ENCODE data around the gene COA7. TPM values are rescaled to one million over a fixed set of nuclear protein-coding genes. Genes with fewer than 3 reads are reported as not detected.

The COA7 gene
- total RNA-seq, 1 donor from 2014 or later: 13.0 TPM

DNA sequence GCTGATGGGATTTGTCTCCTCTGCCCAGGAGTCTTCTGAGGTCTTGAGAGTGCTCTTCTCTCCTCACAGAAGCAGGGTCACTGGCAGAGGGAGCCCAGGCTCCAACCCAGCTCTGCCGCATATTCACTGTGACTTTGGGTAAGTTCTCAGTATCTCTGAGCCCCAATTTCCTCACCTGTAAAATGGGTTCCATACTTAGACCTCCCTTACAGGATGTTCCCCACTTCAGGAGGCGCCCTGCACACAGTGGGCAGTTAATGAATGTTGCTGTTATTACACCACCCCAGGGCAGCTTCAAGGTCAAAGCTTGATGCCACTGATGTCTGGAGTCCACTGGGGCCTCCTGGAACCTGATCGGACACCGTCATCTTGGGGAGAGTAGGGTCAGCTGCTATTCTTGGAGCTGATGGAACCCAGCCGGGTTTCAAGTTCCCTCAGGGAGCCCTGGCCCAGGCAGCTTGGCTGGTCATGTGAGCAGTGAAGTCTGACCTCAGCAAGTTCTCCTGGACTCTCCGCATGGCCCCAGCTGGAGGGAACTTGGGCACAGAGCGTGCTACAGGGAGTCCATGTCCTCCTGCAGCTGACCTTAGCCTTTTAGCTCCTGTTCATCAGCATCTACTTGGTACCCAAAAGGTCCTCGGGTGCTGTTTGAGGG is 21.8 kb downstream of the COA7 start:
- Histone ChIP-seq H3K4me2 (no peak overlapping the region), H3K79me2 (ENCODE audit: low read depth) (no peaks in the 10 kb centered on the region), H3F3A (ENCODE audit: low read depth) (peaks cover 40% of the 10 kb centered on the region), H4K20me1 (ENCODE audit: low read depth) (no peaks in the 10 kb centered on the region), H3K36me3 (no peaks in the 10 kb centered on the region), H3K4me3 (no peak overlapping the region), H3K4me1 (peaks cover 15% of the 10 kb centered on the region), H3K27me3 (no peaks in the 10 kb centered on the region), H3K9me3 (ENCODE audit: low read depth) (no peaks in the 10 kb centered on the region), H3K27ac (no peak overlapping the region), H3K9ac (no peak overlapping the region), H2AFZ (replicated peaks) (no peak overlapping the region)
- peaks cover 6% of the 10 kb centered on the region for H3K27me3 Mint-ChIP-seq (ENCODE audit: insufficient read depth, low read depth)
- TF ChIP-seq, protein P1, sequence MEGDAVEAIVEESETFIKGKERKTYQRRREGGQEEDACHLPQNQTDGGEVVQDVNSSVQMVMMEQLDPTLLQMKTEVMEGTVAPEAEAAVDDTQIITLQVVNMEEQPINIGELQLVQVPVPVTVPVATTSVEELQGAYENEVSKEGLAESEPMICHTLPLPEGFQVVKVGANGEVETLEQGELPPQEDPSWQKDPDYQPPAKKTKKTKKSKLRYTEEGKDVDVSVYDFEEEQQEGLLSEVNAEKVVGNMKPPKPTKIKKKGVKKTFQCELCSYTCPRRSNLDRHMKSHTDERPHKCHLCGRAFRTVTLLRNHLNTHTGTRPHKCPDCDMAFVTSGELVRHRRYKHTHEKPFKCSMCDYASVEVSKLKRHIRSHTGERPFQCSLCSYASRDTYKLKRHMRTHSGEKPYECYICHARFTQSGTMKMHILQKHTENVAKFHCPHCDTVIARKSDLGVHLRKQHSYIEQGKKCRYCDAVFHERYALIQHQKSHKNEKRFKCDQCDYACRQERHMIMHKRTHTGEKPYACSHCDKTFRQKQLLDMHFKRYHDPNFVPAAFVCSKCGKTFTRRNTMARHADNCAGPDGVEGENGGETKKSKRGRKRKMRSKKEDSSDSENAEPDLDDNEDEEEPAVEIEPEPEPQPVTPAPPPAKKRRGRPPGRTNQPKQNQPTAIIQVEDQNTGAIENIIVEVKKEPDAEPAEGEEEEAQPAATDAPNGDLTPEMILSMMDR (IDR thresholded peaks at IDR 0.05): no peak
- no peak for TF ChIP-seq EZH2phosphoT487 (IDR thresholded peaks at IDR 0.05)
- no peak for TF ChIP-seq EZH2 (IDR thresholded peaks at IDR 0.05)
- H3K27ac Mint-ChIP-seq: no peak overlapping the region
- no peaks in the 10 kb centered on the region for H3K9me3 Mint-ChIP-seq
- H3K4me3 Mint-ChIP-seq: no peak overlapping the region
- H3K36me3 Mint-ChIP-seq: no peaks in the 10 kb centered on the region
- H3K4me1 Mint-ChIP-seq: peaks cover 28% of the 10 kb centered on the region
- DNase-seq (ENCODE audit: low spot score): no peak

DNA sequence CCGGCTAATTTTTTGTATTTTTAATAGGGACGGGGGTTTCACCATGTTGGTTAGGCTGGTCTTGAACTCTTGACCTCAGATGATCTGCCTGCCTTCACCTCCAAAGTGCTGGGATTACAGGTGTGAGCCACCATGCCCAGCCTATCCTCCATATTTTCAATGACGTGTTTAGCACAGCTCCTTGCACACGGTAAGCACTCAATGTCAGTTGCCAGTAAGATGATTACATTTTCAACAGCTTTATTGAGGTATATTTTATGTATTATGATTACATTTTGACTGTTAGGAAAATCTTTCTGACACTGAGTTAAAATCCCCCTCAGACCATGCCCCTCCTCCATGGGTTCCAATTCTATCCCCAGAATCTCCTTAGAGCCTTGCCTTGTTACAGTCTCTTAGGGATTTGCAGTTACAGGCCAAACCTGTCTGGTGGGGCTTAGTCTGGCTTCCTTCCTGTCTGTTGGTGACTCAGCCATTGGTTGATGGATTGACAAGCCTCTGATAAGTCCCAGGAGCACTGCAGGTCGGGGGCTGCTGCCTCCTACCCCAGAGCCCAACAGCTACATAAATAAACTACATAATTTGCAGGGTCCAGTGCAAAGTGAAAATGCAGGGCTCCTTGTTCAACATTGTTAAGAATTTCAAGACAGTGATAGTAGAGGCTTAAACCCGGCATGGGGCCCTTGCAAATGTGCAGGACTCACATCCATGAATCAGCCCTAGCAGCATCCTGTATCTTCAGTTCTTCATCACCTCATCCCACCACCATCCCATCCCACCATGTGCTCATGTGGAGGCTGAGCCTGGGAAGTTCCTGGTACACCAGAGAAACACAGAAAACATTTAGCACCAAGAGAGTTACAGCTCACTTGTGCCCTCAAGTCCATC is 23.4 kb downstream of the COA7 start:
- Histone ChIP-seq H3K9me3 (ENCODE audit: low read depth) (no peaks in the 10 kb centered on the region), H3K4me1 (peaks cover 15% of the 10 kb centered on the region), H2AFZ (replicated peaks) (peak overlapping the region; percentile 37), H3K9ac (no peak overlapping the region), H4K20me1 (ENCODE audit: low read depth) (no peaks in the 10 kb centered on the region), H3K27ac (no peak overlapping the region), H3K27me3 (no peaks in the 10 kb centered on the region), H3K4me2 (no peak overlapping the region), H3K4me3 (no peak overlapping the region), H3K79me2 (ENCODE audit: low read depth) (no peaks in the 10 kb centered on the region), H3F3A (ENCODE audit: low read depth) (peaks cover 32% of the 10 kb centered on the region), H3K36me3 (no peaks in the 10 kb centered on the region)
- Mint-ChIP-seq H3K9me3 (no peaks in the 10 kb centered on the region), H3K27me3 (ENCODE audit: insufficient read depth, low read depth) (peaks cover 6% of the 10 kb centered on the region), H3K4me1 (peaks cover 24% of the 10 kb centered on the region), H3K4me3 (no peak overlapping the region), H3K36me3 (no peaks in the 10 kb centered on the region), H3K27ac (no peak overlapping the region)
- DNase-seq (ENCODE audit: low spot score): no peak
- TF ChIP-seq, protein P1 (IDR thresholded peaks at IDR 0.05): no peak
- no peak for TF ChIP-seq EZH2phosphoT487 (IDR thresholded peaks at IDR 0.05)

DNA sequence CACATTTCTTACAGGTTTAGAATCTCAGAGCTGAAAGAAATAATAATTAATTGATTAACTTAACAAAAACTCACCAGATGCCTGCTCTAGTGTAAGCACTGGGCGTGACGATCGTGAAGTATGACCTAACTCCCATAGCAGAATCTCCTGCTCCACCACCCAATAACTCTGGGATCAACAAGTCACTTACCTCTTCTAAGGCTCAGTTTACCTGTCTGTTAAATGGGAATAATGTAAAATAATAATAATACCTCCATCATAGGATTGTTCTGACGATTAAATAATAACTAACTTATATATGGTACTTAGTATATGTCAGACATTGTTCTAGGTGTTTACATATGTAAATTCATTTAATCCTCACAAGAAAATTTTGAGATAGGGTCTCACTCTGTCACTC is 24.6 kb downstream of the COA7 start:
- Histone ChIP-seq H3K9ac (no peak overlapping the region), H3K4me1 (peaks cover 3% of the 10 kb centered on the region), H3K36me3 (no peaks in the 10 kb centered on the region), H3K27me3 (no peaks in the 10 kb centered on the region), H3K4me2 (no peak overlapping the region), H3F3A (ENCODE audit: low read depth) (peaks cover 21% of the 10 kb centered on the region), H3K79me2 (ENCODE audit: low read depth) (no peaks in the 10 kb centered on the region), H3K9me3 (ENCODE audit: low read depth) (no peaks in the 10 kb centered on the region), H2AFZ (replicated peaks) (no peak overlapping the region), H3K27ac (no peak overlapping the region), H3K4me3 (no peak overlapping the region), H4K20me1 (ENCODE audit: low read depth) (no peaks in the 10 kb centered on the region)
- TF ChIP-seq EZH2 (IDR thresholded peaks at IDR 0.05): no peak
- TF ChIP-seq, protein P1 (IDR thresholded peaks at IDR 0.05): no peak
- no peak for TF ChIP-seq EZH2phosphoT487 (IDR thresholded peaks at IDR 0.05)
- Mint-ChIP-seq H3K4me1 (peaks cover 13% of the 10 kb centered on the region), H3K9me3 (no peaks in the 10 kb centered on the region), H3K27ac (no peak overlapping the region), H3K4me3 (no peak overlapping the region), H3K27me3 (ENCODE audit: insufficient read depth, low read depth) (peaks cover 6% of the 10 kb centered on the region), H3K36me3 (no peaks in the 10 kb centered on the region)
- no peak for DNase-seq (ENCODE audit: low spot score)

Measured in neural progenitor cell (in vitro differentiated cells).